Measurements from ENCODE around the gene CD63.

DNA sequence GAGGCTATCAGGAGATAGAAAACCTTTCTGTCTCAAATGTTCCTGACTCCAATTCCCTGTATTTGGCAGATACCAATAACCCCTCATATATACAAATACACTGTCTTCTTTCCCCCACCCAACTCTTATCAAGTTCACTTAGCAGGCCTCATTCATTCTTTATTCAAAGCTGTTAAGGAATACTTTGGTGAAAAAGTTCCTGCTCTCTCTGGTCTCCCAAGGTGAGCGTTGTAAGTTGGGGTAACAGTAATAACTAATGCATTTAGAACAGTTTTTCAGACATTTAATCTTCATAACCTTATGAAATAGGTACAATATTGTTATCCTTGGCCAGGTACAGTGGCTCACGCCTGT, 10.2 kb upstream of the CD63 start:
- TF ChIP-seq, protein P1, sequence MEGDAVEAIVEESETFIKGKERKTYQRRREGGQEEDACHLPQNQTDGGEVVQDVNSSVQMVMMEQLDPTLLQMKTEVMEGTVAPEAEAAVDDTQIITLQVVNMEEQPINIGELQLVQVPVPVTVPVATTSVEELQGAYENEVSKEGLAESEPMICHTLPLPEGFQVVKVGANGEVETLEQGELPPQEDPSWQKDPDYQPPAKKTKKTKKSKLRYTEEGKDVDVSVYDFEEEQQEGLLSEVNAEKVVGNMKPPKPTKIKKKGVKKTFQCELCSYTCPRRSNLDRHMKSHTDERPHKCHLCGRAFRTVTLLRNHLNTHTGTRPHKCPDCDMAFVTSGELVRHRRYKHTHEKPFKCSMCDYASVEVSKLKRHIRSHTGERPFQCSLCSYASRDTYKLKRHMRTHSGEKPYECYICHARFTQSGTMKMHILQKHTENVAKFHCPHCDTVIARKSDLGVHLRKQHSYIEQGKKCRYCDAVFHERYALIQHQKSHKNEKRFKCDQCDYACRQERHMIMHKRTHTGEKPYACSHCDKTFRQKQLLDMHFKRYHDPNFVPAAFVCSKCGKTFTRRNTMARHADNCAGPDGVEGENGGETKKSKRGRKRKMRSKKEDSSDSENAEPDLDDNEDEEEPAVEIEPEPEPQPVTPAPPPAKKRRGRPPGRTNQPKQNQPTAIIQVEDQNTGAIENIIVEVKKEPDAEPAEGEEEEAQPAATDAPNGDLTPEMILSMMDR (conservative IDR thresholded peaks at IDR 0.05; ENCODE audit: low read depth, low read length): no peak
- no peak for TF ChIP-seq RFX5 (IDR thresholded peaks at IDR 0.05; ENCODE audit: low read depth, low read length)
- no peak for TF ChIP-seq POLR2A (IDR thresholded peaks at IDR 0.05; ENCODE audit: low read depth, low read length)
